EH (cell line): Measurements from ENCODE around the gene PCNX2.
"Not testable (repeated sequence)": the region's sequence is repeated elsewhere in the genome, so short reads cannot be mapped to it uniquely, and the experiment has no call there.

Experiments
- DNase-seq: peaks from one replicate; pipeline ENCODE4 v3.0.0-alpha.2; 2015; ENCODE audit warnings: low read depth

PCNX2 gene

GRCh38 chr1:233010146-233010545 lies 285.4 kb downstream of the PCNX2 start:
- peak; percentile 39 for DNase-seq

DNA sequence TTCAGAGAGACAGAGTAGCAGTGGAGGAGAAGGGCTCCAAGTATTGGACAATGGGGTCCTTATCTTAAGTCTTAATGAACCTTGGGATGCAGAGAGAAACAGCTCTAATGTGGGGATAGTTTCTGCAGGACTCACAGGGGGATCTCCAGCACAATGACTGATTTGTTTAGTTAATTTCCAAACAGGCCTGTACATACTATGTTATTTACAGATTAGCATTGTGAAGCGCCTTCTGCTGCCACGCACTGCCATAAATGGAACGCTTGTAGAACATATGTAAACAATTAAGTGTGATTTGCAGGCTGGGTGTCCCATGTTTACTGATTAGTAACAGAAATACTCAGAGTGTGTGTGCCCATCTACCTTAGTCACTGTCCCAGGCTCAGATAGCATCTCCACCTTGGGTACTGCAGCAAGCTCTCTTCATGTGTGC lies 289.0 kb downstream of the PCNX2 start:
- no peak for DNase-seq

- DNase-seq, result no peak
Observed at GRCh38 chr1:233006108-233006507, 289.4 kb downstream of the PCNX2 start.

GRCh38 chr1:233005703-233006102 lies 289.8 kb downstream of the PCNX2 start:
- DNase-seq, result peak; percentile 79

DNA sequence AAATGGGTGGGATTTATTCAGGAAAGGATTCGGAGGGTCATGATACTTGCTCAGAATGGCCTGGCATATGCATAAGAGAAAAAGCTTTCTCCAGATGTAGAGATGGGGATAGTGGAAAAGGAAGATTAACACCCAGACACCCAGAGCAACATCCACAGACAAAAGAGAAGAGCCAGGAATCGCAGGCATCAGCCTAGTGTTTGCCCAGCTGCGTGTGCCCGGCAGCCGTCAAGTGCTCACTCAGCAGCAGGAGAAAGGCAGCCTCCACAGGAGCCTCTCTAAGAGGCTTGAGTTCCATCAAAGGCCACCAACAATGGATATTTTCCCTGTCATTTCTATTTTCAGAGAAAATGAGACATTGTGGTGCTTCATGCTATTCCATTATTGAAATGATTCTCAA lies 290.4 kb downstream of the PCNX2 start:
- DNase-seq, result no peak

GRCh38 chr1:233004451-233004850 lies 291.1 kb downstream of the PCNX2 start:
- no peak for DNase-seq

DNA sequence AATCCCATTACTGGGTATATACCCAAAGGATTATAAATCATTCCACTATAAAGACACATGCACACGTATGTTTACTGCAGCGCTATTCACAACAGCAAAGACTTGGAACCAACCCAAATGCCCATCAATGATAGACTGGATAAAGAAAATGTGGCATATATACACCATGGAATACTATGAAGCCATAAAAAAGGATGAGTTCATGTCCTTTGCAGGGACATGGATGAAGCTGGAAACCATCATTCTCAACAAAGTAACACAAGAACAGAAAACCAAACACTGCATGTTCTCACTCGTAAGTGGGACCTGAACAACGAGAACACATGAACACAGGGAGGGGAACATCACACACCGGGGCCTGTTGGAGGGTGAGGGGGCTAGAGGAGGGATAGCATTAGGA lies 291.9 kb downstream of the PCNX2 start:
- not testable (repeated sequence) for DNase-seq

GRCh38 chr1:232999956-233000625 lies 295.4 kb downstream of the PCNX2 start:
- DNase-seq, result no peak

DNA sequence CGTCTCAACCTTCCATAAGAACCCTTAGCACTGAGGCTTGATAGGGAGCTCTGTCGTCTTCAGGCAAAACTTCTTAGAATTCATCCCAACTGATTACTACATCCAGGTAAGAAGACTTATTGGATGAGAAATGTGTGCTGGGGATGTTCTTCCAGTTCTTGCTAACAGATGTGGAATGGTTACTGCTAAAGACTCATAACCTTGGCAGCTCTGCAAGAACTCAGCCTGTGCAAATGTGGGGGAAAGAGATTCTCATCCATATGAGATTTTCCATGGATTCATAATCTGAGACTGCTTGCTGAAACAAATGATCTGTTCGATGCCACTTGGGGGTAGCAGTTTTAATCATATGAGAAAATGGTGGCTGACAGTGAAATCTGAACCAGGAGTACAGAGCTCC lies 296.9 kb downstream of the PCNX2 start:
- no peak for DNase-seq

DNA sequence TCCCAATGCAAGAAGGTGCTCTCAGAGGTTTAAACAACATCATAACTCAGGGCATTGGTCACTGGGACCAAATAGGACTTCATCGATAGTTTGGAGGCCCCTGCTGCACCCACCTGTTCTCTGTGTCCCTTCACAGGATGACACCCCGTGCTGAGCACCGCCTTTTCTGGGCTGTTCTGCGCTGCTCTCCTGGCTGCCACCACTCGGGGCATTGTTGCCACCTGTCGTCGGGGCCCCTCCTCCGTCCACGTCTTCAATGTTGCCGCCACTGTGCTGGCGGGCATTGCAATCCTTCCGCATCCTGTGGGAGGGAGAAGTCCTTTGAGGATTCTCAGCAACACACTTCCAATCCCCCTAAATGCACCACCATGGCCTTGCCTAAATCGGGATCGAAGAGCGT lies 297.4 kb downstream of the PCNX2 start:
- no peak for DNase-seq

- no peak for DNase-seq
Observed at GRCh38 chr1:232996143-232996542, 299.4 kb downstream of the PCNX2 start.

- no peak for DNase-seq
Observed at GRCh38 chr1:232995189-232995588, 300.3 kb downstream of the PCNX2 start.

GRCh38 chr1:232993555-232993954 lies 302.0 kb downstream of the PCNX2 start:
- no peak for DNase-seq

DNA sequence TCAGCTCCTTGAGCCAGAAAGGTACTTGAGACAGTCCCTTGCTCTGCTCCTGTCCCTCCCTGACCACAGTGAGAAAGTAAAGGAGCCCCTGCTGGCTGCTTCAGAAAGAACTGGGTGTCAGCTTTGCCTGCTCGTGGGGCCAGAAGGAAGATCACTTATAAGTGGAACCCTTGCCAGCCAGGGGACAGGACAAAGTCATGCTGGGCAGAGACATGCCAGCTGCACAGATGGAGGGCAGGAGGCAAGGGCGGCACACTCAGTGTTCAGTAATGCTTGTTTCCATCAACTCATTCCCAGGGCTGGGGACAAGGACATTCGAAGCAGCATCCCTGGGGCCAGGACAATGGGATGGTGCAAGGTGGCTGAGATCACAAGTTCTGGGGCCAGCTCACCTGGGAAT lies 303.3 kb downstream of the PCNX2 start:
- DNase-seq, result no peak

GRCh38 chr1:232991238-232991637 lies 304.3 kb downstream of the PCNX2 start:
- no peak for DNase-seq

DNA sequence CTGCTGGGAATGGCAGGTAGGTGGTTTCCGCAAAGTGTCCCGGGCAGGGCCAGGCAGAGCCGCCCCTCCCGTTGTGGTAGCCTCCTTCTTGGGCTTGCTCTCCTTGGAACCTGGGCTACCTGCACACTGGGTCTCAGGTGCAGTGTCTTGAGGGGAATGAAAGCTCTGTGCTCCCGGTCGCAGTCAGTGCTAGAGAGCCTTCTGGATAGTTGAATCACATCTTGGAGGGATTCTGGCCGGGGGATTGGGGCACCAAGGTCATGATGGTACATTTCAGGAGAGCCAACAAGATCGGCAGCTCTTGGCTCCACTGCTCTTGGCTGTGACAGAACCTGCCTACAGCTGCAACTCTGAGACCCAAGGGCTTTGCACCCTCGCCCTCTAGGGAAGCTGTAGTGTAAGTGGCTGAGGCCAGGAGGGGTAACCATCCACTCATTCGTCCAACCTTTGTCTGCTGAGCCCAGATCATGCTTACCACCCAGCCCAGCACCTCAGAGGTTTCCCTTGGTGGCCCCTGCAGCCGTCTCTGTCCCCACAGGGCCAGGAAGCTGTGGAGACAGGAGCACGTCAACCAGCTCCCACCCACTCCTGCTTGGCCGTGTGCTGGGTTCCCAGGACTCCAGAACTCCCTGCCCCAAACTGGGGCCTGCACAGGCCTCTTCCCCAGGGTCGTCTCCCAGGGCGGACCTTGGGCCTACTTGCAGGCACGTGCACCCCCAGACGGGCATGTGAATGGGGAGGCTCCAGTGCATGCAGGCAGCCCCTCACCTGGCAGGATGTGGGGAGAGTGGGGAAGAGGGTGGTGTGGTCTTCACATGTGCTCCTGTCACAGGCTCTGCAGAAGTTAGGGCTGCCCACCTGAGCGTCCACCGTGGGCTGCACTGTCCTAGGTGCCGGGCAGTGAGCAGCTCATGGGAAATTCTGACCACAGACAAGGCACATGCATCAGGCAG lies 305.1 kb downstream of the PCNX2 start:
- no peak for DNase-seq

- peak; percentile 67 for DNase-seq
Observed at GRCh38 chr1:232988572-232989040, 306.9 kb downstream of the PCNX2 start.

- no peak for DNase-seq
Observed at GRCh38 chr1:232987774-232988140, 307.8 kb downstream of the PCNX2 start.

DNA sequence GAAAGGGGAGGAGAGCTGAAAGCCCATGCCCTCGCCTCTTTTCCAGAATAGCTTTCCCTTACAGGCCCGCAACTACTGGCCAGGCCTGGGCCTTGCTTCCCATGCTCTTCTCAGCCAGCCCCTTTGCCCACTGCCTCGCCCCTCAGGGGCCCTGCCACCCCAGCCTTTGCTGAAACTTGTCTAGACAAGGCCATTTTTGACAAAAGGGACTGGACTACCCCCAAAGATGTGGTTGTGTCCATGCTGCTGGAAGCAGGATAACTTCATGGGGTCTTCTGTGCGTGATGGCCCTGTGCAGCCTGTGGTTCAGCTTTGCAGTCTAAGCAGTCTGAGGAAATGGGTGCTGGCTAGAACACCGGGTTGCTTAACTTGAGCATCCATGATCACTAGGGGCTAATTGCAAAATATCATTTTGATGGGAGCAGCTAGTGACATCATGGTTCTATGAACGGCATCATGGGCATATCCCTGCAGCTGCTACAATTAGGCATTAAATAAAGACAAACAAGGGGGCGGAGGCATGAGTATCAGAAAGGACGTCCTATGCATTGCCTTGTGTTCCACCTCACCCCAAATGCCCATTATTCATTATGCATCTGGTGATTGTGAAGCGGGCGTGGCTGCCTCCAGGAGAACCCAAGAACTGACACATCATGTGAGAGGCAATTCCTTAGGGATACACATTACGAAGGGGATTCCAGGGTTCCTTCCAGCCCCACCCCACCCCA lies 308.3 kb downstream of the PCNX2 start:
- no peak for DNase-seq

DNA sequence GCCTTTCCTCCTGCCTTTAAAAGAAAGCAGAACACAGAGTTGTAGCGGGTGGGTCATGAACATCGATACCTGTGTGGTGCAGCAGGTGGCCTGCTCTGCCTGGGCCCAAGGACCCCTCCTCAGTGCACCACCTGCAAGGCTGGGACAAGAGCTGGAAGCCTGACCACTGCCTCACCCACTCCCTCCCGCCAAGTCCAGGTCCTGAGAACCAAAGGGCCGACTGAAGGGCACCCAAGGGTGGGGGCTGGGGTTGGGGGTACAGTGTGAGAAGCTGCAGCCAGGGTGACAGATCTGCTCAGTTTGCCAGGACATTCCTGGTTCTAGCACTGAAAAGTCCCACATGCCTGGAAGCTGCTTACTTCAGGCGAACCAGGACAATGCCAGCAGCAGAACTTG lies 309.0 kb downstream of the PCNX2 start:
- no peak for DNase-seq

- DNase-seq, result no peak
Observed at GRCh38 chr1:232985882-232986526, 309.5 kb downstream of the PCNX2 start.
